Neutrophil (primary cell): ENCODE data around the gene OR2C3.
A peak's percentile ranks its signal among the peaks of the same experiment; 100 is the strongest.

Experiments
- H3K27ac ChIP-seq: fragments of 200-600 bp; sonication (generic); 2 replicates; pipeline ENCODE4 v1.5.1; 2016; ENCODE audit warnings: mild to moderate bottlenecking, moderate library complexity
- H3K27me3 ChIP-seq: fragments of 200-600 bp; sonication (generic); 2 replicates; pipeline ENCODE4 v1.6.0; 2016; ENCODE audit warnings: mild to moderate bottlenecking
- H3K36me3 ChIP-seq: fragments of 200-600 bp; sonication (generic); 2 replicates; pipeline ENCODE4 v1.5.1; 2017
- H3K4me1 ChIP-seq, 2 experiments: fragments of 200-600 bp in 1 of 2; sonication (generic) in 1 of 2; 1 replicate in 1 of 2; 2 replicates in 1 of 2; pipeline versions ENCODE4 v1.5.1 to v1.6.1; 2013 to 2016; ENCODE audit warnings: low read depth in 1 of 2, low read length in 1 of 2, mild to moderate bottlenecking in 1 of 2, moderate library complexity in 1 of 2; ENCODE audit not compliant: control insufficient read depth in 1 of 2, insufficient read depth in 1 of 2
- H3K4me3 ChIP-seq, 2 experiments: fragments of 200-600 bp in 1 of 2; sonication (generic) in 1 of 2; 1 replicate in 1 of 2; 2 replicates in 1 of 2; pipeline ENCODE4 v1.5.1; 2013 to 2016; ENCODE audit warnings: low read depth in 1 of 2, low read length in 1 of 2, mild to moderate bottlenecking in 1 of 2, moderate library complexity in 1 of 2
- H3K9me3 ChIP-seq: fragments of 200-600 bp; sonication (generic); 2 replicates; pipeline ENCODE4 v1.5.1; 2016
- TF ChIP-seq, protein P1 (sequence below): fragments of 200-600 bp; sonication (generic); IDR thresholded peaks from 2 replicates; pipeline ENCODE4 v1.5.1; 2016; ENCODE audit warnings: antibody characterized with exemption

OR2C3 gene

DNA sequence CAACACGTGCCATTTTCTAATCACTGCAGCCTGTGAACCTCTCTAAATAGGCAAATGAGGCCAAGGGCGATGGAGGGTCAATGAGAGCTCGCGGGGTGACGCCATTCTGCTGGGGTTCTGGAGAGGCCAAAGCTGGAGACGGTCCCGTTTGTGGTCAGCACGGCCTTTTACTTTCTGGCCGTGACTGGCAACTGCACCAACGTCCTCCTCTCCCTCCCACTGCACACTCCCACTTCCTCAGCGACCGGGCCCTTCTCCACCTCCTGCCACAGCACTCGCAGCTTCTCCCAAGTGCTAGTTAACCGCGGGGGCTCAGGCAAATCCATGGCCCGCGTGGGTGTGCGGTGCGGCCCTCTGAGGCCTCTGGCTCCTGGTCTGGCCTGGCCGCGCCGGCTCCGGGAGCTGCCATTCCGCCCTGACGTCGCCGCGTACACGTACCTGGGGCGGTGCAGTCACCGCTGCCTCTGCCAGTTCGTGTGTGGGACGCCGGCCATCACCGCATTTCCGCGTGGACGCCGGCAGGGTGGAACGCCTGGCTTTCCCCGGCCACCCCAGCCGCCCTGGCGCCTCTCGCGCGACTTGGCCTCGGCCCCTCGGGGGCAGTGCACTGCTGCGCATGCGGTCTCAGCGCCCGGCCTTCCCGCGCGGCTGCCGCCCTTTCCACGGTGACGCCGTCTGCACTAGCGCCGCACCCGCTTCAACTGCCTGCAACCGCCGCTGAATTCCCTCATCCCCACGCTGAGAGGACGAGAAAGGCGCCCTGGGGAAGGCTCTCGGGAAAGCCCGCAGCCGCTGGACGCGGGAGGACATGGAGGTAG lies 18.2 kb downstream of the OR2C3 start:
- H3K4me1 ChIP-seq = no peaks in the 10 kb centered on the region
- TF ChIP-seq, protein P1, sequence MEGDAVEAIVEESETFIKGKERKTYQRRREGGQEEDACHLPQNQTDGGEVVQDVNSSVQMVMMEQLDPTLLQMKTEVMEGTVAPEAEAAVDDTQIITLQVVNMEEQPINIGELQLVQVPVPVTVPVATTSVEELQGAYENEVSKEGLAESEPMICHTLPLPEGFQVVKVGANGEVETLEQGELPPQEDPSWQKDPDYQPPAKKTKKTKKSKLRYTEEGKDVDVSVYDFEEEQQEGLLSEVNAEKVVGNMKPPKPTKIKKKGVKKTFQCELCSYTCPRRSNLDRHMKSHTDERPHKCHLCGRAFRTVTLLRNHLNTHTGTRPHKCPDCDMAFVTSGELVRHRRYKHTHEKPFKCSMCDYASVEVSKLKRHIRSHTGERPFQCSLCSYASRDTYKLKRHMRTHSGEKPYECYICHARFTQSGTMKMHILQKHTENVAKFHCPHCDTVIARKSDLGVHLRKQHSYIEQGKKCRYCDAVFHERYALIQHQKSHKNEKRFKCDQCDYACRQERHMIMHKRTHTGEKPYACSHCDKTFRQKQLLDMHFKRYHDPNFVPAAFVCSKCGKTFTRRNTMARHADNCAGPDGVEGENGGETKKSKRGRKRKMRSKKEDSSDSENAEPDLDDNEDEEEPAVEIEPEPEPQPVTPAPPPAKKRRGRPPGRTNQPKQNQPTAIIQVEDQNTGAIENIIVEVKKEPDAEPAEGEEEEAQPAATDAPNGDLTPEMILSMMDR = no peak
- H3K27ac ChIP-seq = peak overlapping the region; percentile 20
- no peaks in the 10 kb centered on the region for H3K36me3 ChIP-seq
- H3K4me3 ChIP-seq = peak overlapping the region; percentile 49 to 56
- H3K9me3 ChIP-seq = no peaks in the 10 kb centered on the region
- peaks cover 18% of the 10 kb centered on the region for H3K27me3 ChIP-seq

DNA sequence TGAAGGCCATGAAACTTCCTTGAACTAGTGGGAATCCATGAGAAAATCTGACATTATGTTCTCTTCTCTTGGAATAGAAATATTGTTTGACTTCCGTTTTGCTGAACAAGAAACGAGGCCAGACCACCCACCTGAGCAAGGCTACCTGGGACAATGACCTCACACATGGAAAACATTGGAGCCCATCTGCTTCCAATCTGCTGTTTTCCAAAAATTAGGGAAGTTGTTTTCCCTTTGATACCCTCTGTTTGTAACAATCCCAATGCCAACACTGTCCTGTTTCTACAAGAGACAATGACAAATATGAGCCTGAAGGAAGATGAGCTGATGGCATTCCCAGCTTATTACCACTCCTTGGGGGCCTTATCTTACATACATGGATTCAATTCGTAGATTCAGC lies 29.4 kb downstream of the OR2C3 start:
- Histone ChIP-seq H3K4me3 (no peak overlapping the region), H3K4me1 (peaks cover 0 to 3% of the 10 kb centered on the region in 2 experiments), H3K27me3 (no peaks in the 10 kb centered on the region), H3K27ac (no peak overlapping the region), H3K36me3 (no peaks in the 10 kb centered on the region), H3K9me3 (no peaks in the 10 kb centered on the region)
- TF ChIP-seq, protein P1 = no peak

DNA sequence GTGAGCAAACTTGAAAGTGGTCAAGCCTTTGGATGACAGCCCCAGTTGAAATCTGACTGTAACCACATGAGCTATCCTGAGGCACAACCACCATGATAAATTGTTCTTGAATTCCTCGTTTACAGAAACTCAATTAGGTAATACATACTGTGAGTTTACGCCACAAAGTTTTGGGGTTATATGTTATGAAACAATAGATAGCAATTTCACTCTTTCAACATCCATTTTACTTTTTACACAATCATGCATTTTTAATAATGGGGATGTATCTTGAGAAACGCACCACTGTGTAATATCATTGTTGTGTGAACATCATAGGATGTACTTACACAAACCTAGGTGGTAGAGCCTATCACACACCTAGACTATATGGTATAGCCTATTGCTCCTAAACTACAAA lies 35.4 kb downstream of the OR2C3 start:
- TF ChIP-seq, protein P1 = no peak

DNA sequence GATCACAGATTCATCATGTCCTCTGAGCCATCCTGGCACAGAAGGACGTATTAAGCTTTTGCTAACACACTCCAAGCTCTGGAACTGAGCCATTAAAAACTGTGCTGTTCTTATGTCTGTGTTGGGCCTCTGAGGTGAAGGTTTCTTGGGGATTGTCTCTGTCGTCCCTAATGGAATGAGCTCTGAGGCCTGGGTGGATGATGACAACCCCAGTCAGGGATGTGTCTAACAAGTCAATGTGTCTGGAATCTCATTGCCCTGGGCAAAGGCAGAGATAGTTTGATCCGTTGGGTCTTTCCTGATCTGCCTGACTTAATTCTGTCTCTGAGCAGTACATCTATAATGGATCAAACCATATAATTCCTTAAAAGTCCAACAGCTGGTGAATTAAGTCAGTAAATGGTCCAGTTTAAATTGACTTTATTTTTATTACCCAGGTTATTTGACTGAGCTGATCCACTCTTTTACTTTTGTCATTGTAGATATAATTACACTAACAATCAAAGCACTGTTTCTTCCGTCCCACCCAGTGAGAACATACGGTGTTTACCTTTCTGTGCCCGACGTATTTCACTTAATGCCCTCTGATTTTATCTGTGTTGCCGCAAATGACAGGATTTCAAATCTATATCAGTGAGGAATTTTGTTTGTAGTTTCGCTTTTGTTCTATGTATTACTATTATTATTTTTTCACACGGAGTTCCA lies 39.5 kb downstream of the OR2C3 start:
- TF ChIP-seq, protein P1 = no peak
- peaks cover 2% of the 10 kb centered on the region for H3K27me3 ChIP-seq
- no peak overlapping the region for H3K27ac ChIP-seq

More for the DNA sequence above, 35.4 kb downstream of the OR2C3 start:
- H3K36me3 ChIP-seq = no peaks in the 10 kb centered on the region
- H3K27me3 ChIP-seq = no peaks in the 10 kb centered on the region
- no peaks in the 10 kb centered on the region for H3K9me3 ChIP-seq
- H3K4me1 ChIP-seq = peaks cover 21 to 23% of the 10 kb centered on the region in 2 experiments
- no peak overlapping the region for H3K4me3 ChIP-seq
- peak overlapping the region; percentile 55 for H3K27ac ChIP-seq

DNA sequence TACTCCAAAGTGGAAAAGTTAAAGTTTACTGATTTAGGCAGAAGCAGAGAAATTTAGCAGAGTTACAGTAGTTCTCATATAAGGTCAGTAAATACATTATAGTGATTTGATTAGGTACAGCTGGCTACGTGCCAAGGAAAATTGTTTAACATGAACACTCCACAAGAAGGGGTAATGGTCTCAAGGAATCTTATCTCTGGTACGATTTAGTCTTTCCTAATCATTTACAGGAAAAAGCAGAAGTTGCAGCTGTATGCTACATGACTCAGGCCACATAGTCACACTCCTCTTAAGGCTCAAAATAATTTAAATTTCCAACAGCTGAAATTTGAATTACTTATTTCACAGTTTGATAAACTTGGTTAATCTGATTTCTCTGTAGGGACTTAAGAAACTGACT lies 41.5 kb downstream of the OR2C3 start:
- H3K9me3 ChIP-seq = no peaks in the 10 kb centered on the region
- peaks cover 19 to 29% of the 10 kb centered on the region in 2 experiments for H3K4me1 ChIP-seq
- no peaks in the 10 kb centered on the region for H3K36me3 ChIP-seq
- no peak overlapping the region for H3K4me3 ChIP-seq
- H3K27me3 ChIP-seq = peaks cover 11% of the 10 kb centered on the region
- peak overlapping the region; percentile 28 for H3K27ac ChIP-seq
- TF ChIP-seq, protein P1 = no peak

More for the DNA sequence above, 39.5 kb downstream of the OR2C3 start:
- Histone ChIP-seq H3K9me3 (no peaks in the 10 kb centered on the region), H3K36me3 (no peaks in the 10 kb centered on the region), H3K4me1 (peaks cover 37 to 47% of the 10 kb centered on the region in 2 experiments), H3K4me3 (no peak overlapping the region)
